Right lobe of liver (tissue), 6 donors: Measurements from ENCODE around the gene VMP1. TPM values are rescaled to one million over a fixed set of nuclear protein-coding genes. Genes with fewer than 3 reads are reported as not detected.

Source experiments
- ATAC-seq, 4 donors: fragments of 200-7000 bp; cut with Tn5 transposase; one replicate each; pipeline ENCODE4 v1.9.1; 2020; ENCODE audit warnings: mild to moderate bottlenecking in 4 of 4, moderate library complexity in 4 of 4
- DNase-seq, 3 donors: peaks; one replicate each; pipeline ENCODE4 v3.0.0-alpha.2; 2020
- H3K27ac ChIP-seq, 3 donors: fragments of 200-600 bp; one replicate each; pipeline ENCODE4 v1.8.0; 2022
- H3K27me3 ChIP-seq, 2 donors: fragments of 200-600 bp; one replicate each; pipeline ENCODE4 v1.8.0; 2022
- H3K36me3 ChIP-seq, 4 donors: fragments of 200-600 bp; sonication (generic) in 1 of 4; one replicate each; pipeline versions ENCODE4 v1.5.1 to v1.8.0; 2017 to 2022; ENCODE audit warnings: control low read depth in 1 of 4
- H3K4me1 ChIP-seq, 4 donors: fragments of 200-600 bp; sonication (generic) in 1 of 4; one replicate each; pipeline versions ENCODE4 v1.5.1 to v1.8.0; 2017 to 2022; ENCODE audit warnings: control low read depth in 1 of 4
- H3K4me3 ChIP-seq, 3 donors: fragments of 200-600 bp; one replicate each; pipeline ENCODE4 v1.8.0; 2022
- H3K9me3 ChIP-seq, 4 donors: fragments of 200-600 bp; sonication (generic) in 1 of 4; one replicate each; pipeline versions ENCODE4 v1.5.1 to v1.8.0; 2017 to 2022; ENCODE audit warnings: control low read depth in 1 of 4
- POLR2A ChIP-seq: fragments of 450-650 bp; IDR thresholded peaks from one replicate; pipeline ENCODE4 v1.6.1; 2017; ENCODE audit warnings: antibody characterized with exemption, mild to moderate bottlenecking
- WGBS: methylation state at CpG from one replicate; pipeline ENCODE4 v1.1.6; 2018; ENCODE audit warnings: low coverage, low lambda C conversion rate; ENCODE audit not compliant: insufficient coverage; ENCODE audit errors: missing lambda C conversion rate; 5-methylcytosine and 5-hydroxymethylcytosine counted together
- intact Hi-C, 2 donors: fragments of 100-400 bp; cut with DNase I; formaldehyde crosslinking; loops; one replicate each; pipeline versions ENCODE4 v1.11.2 to v1.14.1; 2022
- long read RNA-seq: library from polyadenylated mRNA; unstranded; transcript quantifications from one replicate; pipeline ENCODE4 v2.0.0, GENCODE V29; 2019
- total RNA-seq, 6 experiments: library from RNA; depleted of rRNA in 2 of 6; stranded (reverse); fragments of >200 nt in 2 of 6; fragmentation: NEBNext Ultra II Directional in 3 of 6; extraction: Animal tissue kit (Norgen Biotek cat#: 25700) in 3 of 6; gene quantifications; one replicate each; pipeline versions ENCODE4 v1.1.0 to v1.2.4, GENCODE V29; 2016 to 2023
- TF ChIP-seq, protein P1 (sequence below), 4 donors: fragments of 200-600 bp in 3 of 4; fragments of 450-650 bp in 1 of 4; IDR thresholded peaks; one replicate each; pipeline versions ENCODE4 v1.5.1 to v1.8.0; 2016 to 2022; ENCODE audit warnings: antibody characterized with exemption in 4 of 4, mild to moderate bottlenecking in 2 of 4
- donor health status: DM: no; HTN: yes; CAD: no.
- donor health status: DM: no; HTN: no; CAD: no.
- donor health status: DM: no; HTN: no; CAD: no.
- donor health status: DM: no; HTN: yes; CAD: no.
- donor health status: DM: no; HTN: yes; CAD: no.

Gene VMP1
- 100 to 1,000 TPM in 4 of 6 experiments, 10 to 100 TPM in 2; 56.9 to 247 (median 160) TPM for total RNA-seq
- long read RNA-seq, full-length matches to known transcripts: 12 of 15 reads
- long read RNA-seq, partial matches to known transcripts: 0 of 15 reads
- long read RNA-seq, other reads (novel, unspliced or antisense): 3 of 15 reads

- intact Hi-C loops: no loop called here
- DNase-seq (peak; percentile 98 to 99 (median 99)), ATAC-seq (peak; percentile 97 to 99 (median 98))
- under 1% methylated on average over 30 of the region's 45 CpGs for WGBS
- Histone ChIP-seq H3K4me3 (peak within 1 kb of the TSS; percentile 52 to 88 (median 75)), H3K27me3 (no peaks in the 10 kb centered on the region), H3K27ac (peak within 1 kb of the TSS; percentile 77 to 91 (median 83)), H3K36me3 (no peaks in the 10 kb centered on the region), H3K9me3 (no peaks in the 10 kb centered on the region), H3K4me1 (peaks cover 0 to 26% (median 12%) of the 10 kb centered on the region in 4 donors)
- TF ChIP-seq POLR2A: peak; percentile 90
- TF ChIP-seq, protein P1, sequence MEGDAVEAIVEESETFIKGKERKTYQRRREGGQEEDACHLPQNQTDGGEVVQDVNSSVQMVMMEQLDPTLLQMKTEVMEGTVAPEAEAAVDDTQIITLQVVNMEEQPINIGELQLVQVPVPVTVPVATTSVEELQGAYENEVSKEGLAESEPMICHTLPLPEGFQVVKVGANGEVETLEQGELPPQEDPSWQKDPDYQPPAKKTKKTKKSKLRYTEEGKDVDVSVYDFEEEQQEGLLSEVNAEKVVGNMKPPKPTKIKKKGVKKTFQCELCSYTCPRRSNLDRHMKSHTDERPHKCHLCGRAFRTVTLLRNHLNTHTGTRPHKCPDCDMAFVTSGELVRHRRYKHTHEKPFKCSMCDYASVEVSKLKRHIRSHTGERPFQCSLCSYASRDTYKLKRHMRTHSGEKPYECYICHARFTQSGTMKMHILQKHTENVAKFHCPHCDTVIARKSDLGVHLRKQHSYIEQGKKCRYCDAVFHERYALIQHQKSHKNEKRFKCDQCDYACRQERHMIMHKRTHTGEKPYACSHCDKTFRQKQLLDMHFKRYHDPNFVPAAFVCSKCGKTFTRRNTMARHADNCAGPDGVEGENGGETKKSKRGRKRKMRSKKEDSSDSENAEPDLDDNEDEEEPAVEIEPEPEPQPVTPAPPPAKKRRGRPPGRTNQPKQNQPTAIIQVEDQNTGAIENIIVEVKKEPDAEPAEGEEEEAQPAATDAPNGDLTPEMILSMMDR (IDR thresholded peaks at IDR 0.05): no peak
Observed at GRCh38 chr17:59707149-59707970, at the start of gene VMP1, which contains the start of gene PTRH2. TSS of gene VMP1 (plus strand) at chr17:59707654. CDS start at chr17:59731447, 23,793 bp downstream. TSS of gene PTRH2 (minus strand) at chr17:59707430. CDS start at chr17:59697978, 9,452 bp downstream.

GRCh38 chr17:59666235-59666634 is 41.2 kb upstream of the VMP1 start:
- intact Hi-C loops: no loop called here
- 76% methylated on average over 5 of the region's 5 CpGs for WGBS
- no peak for ATAC-seq

DNA sequence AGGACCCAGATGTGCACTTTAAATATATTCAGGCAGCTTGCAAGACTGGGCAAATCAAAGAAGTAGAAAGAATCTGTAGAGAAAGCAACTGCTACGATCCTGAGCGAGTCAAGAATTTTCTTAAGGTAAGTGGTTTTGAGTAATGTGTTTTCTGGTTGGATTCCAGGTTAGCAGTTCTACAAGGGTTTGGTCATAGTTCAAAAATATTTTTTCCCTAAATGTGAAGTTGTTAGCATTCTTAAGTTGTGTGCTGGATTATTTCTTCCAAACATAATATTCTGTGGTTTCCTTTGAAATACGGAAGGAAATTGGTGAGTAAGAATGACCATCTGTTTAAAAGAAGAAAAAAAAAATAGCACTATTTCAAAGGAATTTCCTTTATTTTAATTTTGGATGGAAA is 38.6 kb upstream of the VMP1 start:
- Histone ChIP-seq H3K27ac (no peak overlapping the region), H3K27me3 (no peaks in the 10 kb centered on the region), H3K9me3 (no peaks in the 10 kb centered on the region), H3K4me3 (no peak overlapping the region), H3K36me3 (peaks cover 0 to 98% (median 36%) of the 10 kb centered on the region in 4 donors), H3K4me1 (peaks cover 0 to 7% (median 0%) of the 10 kb centered on the region in 4 donors)
- intact Hi-C loops: no loop called here
- WGBS: 61% methylated on average over 3 of the region's 3 CpGs
- no peak for DNase-seq
- no peak for TF ChIP-seq POLR2A
- TF ChIP-seq, protein P1 (IDR thresholded peaks at IDR 0.05): no peak
- no peak for ATAC-seq

More at GRCh38 chr17:59666235-59666634, 41.2 kb upstream of the VMP1 start:
- TF ChIP-seq, protein P1 (IDR thresholded peaks at IDR 0.05): no peak
- no peak for TF ChIP-seq POLR2A
- H3K4me3 ChIP-seq: no peak overlapping the region
- H3K4me1 ChIP-seq: peaks cover 0 to 7% (median 0%) of the 10 kb centered on the region in 4 donors
- peaks cover 8 to 99% (median 53%) of the 10 kb centered on the region in 4 donors for H3K36me3 ChIP-seq
- H3K27me3 ChIP-seq: no peaks in the 10 kb centered on the region
- no peaks in the 10 kb centered on the region for H3K9me3 ChIP-seq
- H3K27ac ChIP-seq: no peak overlapping the region
- DNase-seq: no peak

DNA sequence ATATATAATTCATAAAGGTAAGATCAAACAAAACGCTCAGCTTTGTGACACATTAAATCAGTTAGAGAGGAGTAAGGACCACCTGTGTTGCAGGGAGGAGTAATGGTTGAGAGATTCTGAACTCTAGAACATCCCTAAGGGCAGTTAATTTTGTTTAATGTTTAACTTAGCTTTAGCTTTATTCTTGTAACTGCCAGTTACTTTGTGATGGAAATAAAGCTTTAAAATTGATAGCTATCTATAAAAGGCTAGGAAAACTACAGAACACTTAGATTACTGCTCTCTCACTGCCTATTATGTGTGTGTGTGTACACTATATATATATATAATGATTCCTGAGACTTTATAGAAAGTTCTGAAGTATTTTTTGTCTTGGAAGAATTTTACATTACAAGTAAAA is 38.0 kb upstream of the VMP1 start:
- TF ChIP-seq, protein P1 (IDR thresholded peaks at IDR 0.05): no peak
- TF ChIP-seq POLR2A: no peak
- Histone ChIP-seq H3K9me3 (no peaks in the 10 kb centered on the region), H3K27ac (no peak overlapping the region), H3K27me3 (no peaks in the 10 kb centered on the region), H3K36me3 (peaks cover 0 to 98% (median 34%) of the 10 kb centered on the region in 4 donors), H3K4me1 (peaks cover 0 to 7% (median 0%) of the 10 kb centered on the region in 4 donors), H3K4me3 (no peak overlapping the region)
- intact Hi-C loops: no loop called here
- ATAC-seq (no peak), DNase-seq (no peak)
- 45% methylated on average over 1 of the region's 1 CpG for WGBS
